Hematopoietic multipotent progenitor cell treated with erythropoietin and hydrocortisone succinate and interleukin-3 and kit ligand, for 8 days (in vitro differentiated cells): ENCODE results near the gene EXOC4.

ENCODE experiments used
- DNase-seq: peaks from one replicate; pipeline ENCODE4 v3.0.0-alpha.2; 2015

EXOC4 gene

DNA sequence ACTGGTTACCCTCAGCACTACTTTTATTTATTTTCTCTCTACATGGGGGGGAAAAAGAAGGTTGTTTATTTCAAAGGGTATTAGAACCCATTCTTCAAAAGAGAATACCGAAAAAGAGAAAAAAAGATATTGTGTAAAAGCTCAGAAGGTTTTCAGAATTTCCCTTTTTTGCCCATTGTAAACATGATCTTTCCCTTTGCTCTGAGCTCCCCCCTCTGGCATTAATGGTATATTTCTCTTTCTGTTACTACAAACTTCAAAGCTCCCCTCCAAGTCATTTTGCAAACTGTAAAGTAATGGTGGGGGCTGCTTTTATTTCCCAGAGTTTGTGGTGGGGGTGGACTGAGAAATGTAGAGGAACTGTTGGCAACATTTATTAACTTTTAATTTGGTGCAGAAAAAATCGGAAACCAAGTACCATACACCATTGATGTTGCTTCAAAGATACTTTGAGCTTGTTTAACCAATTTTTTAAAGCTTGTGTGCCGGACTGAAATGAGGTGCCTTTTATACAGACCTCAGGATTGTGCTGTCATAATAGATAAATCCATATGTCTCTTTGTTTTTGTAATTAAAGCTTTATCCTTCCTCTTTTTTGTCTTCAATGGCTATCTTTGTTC lies 181.5 kb downstream of the EXOC4 start:
- peak; percentile 35 for DNase-seq

DNA sequence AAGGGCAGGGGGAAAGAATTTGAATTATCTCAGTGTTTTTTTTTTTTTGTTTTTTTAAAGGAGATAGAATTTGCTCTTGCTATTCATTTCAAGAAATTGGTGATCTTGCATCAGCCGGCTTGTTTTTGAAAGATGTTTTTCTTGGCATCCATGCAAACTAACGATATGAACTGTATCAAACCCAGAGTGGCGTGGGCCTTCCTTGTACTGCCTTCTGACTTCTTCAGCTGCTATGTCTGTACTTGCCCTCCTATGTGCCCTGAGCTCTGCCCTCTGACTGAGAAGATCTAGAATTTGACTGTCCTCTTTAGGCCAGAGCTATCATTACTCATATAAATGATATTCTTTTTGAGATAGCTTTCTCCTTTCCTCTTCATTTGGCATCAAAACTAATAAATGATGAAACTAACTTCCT lies 183.1 kb downstream of the EXOC4 start:
- no peak for DNase-seq

GRCh38 chr7:133437544-133437943 lies 184.7 kb downstream of the EXOC4 start:
- no peak for DNase-seq

GRCh38 chr7:133442818-133443217 lies 189.9 kb downstream of the EXOC4 start:
- no peak for DNase-seq

GRCh38 chr7:133445617-133446016 lies 192.7 kb downstream of the EXOC4 start:
- DNase-seq: no peak

DNA sequence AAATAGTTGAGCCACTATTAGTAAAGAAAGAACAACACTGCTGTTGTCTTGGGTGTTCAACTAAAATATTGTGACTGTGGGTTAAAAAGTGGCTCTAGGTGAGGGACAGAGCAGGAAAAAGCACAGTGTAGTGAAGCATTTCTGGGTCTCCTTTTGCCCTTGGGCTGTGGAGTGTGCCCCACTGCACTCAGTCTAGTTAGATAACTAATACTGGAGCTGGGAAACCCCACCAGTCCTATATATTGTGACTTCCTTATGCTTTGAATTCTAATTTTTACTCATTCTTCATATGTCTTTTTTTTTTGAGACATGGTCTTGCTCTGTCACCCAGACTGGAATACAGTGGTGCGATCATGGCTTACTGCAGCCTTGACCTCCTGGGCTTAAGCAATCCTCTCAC lies 195.1 kb downstream of the EXOC4 start:
- no peak for DNase-seq

- DNase-seq: no peak
Observed at GRCh38 chr7:133452577-133452976, 199.7 kb downstream of the EXOC4 start.

- no peak for DNase-seq
Observed at GRCh38 chr7:133458688-133459087, 205.8 kb downstream of the EXOC4 start.

DNA sequence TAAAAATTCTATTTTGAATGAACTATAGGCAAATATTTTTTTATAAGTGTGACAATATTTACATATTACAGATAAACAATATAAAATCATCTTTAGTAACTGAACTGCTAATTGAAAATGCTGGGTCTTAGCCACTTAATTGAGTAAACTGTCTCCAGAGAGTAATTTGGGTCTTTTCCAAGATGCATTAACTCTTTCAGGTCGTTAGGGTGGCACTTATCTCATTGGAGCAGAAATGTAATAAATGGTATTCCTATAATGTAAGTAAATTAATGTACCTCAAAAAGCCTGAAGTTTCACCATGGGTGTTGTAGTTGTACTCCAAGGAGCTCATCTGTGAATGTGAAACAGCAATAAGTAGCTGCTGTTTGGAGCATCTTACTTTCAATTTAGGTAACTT lies 208.5 kb downstream of the EXOC4 start:
- peak; percentile 23 for DNase-seq

- no peak for DNase-seq
Observed at GRCh38 chr7:133475655-133476054, 222.8 kb downstream of the EXOC4 start.

- DNase-seq: no peak
Observed at GRCh38 chr7:133477791-133478190, 224.9 kb downstream of the EXOC4 start.

DNA sequence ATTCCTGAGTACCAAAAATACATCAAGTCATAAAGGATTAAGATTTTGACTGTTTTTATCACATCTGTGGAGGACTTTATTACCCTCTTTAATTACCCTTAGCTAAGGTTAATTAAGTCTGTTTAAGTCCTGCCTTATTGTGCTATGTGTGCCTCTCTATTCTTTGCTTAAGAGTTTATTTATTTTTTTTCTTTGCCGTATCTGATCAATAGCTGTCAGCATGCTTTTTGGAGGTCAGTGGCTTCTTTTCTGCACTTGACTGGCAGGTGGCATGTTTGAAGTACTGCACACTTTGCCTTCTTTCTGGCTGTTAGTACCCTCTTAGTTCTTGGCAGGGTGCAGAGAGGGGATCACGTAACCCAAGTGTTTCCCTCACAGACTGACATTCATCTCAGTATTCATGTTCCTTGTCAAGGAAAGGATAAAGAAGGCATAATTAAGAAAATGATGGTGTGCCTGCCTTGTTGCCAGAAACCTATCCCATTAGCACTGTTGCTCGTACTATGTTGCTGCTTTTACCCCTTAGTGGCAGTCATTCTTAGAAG lies 225.8 kb downstream of the EXOC4 start:
- DNase-seq: no peak

DNA sequence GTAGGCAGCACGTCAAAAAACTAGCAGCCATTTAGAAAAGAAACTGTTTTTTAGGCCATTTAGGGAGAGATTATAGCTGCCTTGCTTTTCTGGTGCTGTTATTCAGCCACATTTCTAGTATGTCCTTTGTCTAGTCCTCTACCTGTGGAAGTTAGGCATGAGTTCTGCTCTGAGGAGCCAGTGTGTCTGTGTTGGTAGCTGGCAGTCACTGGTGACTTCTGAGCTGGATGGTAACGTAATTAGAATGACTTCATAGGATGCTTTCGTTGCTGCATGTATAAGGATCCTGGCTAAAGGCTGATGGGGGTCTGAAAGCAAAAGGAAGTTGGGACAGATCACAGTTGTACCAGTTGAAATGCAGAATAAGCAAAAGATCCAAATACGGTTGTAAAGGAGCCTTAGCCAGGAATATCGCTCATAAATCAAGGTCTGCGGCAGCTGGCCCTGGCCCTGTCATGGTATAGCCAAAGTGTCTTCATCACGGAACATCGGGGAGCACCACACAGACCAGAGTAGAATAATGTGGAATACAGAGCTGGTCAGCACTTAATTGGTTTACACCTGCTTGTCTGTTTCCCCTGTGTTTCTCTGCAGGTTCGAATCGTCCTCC lies 226.7 kb downstream of the EXOC4 start:
- DNase-seq: no peak

- DNase-seq: no peak
Observed at GRCh38 chr7:133480868-133481267, 228.0 kb downstream of the EXOC4 start.

- DNase-seq: peak; percentile 30
Observed at GRCh38 chr7:133481676-133482075, 228.8 kb downstream of the EXOC4 start.

GRCh38 chr7:133482599-133482998 lies 229.7 kb downstream of the EXOC4 start:
- DNase-seq: no peak

- DNase-seq: peak; percentile 64
Observed at GRCh38 chr7:133484086-133484485, 231.2 kb downstream of the EXOC4 start.

GRCh38 chr7:133489906-133490305 lies 237.0 kb downstream of the EXOC4 start:
- DNase-seq: no peak

DNA sequence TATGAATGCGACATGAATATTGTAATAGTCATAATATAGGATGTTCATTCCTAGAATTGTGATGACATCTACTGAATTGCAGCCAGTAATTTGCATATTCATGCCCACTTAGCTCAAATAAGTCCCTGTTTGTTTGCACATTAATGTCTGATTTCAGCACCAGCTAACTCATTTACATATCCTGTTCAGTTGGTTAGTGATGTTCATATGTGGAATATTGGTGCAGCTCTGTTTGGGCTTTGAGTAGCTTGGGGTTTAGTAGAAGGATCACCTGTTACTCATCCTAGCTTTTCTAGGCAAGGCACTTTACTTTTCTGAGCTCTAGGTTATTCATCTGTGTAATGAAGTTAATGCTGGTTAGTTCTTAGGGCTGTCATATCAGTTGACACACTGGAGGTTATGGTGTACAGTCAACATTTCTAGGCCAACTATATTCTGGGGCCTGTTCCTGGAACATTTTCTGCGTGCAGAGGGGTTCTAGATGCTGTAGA lies 238.4 kb downstream of the EXOC4 start:
- DNase-seq: no peak

DNA sequence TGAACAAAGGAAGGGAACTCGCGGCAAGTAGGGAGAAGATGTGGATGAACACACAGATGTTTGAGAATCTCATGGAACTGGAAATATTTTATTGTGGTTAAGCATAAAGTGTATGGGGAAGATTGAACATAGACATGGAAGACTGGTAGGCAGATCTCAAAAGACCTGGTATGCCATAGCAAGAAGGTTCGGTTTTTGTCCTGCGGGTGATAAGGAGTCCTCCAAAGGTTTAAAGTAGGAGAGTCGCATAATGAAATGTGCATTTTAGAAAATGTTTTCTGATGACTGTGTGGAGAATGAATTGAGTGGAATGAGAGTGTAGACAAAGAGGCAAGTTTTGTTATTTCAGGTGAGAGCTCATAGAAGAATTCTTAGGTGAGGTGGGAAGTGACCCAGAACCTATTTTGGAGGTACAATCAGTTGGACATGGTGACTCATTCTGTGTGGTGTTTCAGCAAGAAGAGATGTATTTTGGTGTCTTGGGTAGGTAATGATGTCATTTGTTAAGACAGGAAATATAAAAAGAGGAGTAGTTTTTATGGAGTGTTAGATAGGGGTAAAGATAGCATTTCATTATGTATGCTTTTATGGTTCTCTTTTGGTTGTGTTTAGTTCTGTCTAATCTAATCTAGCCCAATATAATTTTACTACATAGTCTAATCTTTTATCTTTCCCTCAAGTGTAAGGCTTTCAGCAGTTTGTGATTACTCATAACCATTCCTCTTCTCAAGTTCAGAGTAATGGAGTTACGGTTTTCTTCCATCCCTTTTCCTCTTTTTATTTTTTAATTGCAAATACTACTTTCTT lies 239.2 kb downstream of the EXOC4 start:
- DNase-seq: no peak

DNA sequence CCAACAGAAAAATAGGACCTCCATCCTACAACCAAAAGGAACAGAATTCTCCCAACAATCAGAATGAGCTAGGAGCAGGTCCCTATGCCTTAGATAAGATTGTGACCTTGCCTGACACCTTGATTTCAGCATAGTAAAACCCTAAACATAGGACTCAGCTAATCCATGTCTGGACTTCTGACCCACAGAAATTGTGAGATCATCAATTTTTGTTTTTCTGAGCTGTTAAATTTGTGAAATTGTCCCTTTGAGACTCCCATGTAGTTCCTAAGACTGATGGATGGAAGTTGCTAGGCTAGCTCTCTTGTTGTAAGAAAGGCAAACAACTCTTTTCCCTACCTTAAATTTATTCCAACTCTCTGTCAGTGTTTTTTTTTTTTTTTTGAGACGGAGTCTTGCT lies 244.2 kb downstream of the EXOC4 start:
- no peak for DNase-seq

GRCh38 chr7:133501771-133502170 lies 248.9 kb downstream of the EXOC4 start:
- no peak for DNase-seq

DNA sequence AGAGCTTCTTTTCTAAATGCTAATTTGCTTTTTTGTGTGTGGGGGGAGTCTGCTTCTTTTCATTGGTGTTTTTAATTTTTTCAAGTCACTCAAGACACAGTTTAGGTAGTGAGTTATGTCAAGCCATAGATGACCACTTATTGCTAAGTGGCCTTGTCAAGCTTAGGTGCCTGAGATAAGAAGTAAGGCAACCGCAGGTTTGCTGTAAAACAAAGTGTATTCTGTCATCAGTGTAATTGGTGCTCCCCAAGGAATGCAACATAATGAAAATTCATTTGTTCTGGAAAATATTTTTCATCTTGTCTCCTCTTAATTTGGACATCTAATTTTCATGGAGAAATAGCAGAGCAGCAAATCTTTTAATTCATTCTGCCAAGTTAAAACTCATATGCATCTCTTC lies 249.6 kb downstream of the EXOC4 start:
- DNase-seq: no peak

DNA sequence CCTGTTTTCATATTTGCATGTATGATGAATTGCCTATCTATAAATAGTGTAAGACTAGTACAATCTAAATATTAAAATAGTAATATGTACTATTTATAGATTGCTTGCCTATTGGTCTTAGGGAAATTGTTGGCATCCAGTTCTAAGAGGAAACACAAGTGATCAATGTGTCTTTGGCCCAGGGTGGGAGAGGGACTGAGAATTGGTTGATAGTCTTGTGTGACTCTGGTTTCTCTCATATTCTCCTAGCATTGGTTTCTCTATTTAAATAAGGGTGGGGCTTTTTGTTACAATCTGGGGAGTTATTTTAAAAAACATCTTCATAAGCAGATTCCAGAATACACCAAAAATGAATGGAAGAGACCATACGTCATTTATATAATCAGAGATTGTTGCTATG lies 250.1 kb downstream of the EXOC4 start:
- no peak for DNase-seq
